AG09319 (cell line): ENCODE results near the gene WRAP73.

Experiments
- DNase-seq: peaks from one replicate; pipeline ENCODE4 v3.0.0-alpha.2; 2010; ENCODE audit warnings: low read depth; ENCODE audit errors: extremely low read depth
- CTCF ChIP-seq: IDR thresholded peaks from 2 replicates; pipeline ENCODE4 v1.5.1; 2011; ENCODE audit warnings: low read depth, mild to moderate bottlenecking, inconsistent platforms, low read length, moderate library complexity

The WRAP73 gene

DNA sequence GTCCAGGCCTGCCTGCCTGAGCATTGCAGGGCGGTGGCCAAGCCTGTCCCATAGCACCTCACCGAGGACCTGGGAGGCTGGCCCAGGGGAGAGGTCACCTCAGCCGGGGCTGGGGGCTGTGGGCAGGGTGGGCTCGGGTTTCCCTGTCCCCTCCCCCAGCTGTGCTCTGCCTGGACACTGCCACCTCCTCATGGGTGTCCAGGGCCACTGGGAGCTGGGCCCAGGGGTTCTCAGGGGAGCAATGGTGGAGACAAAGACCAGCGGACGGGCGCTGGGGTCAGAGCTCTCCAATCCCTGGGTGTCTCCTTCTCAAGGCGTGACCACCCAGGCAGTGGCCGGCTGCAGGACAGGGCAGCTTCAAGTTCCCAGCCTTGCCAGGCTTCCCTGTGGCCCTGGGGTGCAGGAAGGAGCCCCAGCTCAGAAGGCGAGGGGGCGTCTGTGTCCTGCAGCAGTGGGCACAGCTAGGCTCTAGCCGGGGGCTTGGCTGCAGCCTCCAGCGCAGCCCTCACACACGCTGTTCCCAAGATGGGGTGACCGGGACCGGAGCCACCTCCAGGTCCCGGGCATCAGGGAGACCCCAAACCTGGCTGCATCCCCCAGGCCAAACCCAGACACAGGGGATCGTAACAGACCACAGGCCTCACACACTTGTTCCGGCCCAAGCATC is 31.5 kb upstream of the WRAP73 start:
- no peak for DNase-seq
- no peak for TF ChIP-seq CTCF

GRCh38 chr1:3680488-3681230 is 30.8 kb upstream of the WRAP73 start:
- TF ChIP-seq CTCF: no peak
- no peak for DNase-seq

GRCh38 chr1:3679799-3680453 is 30.0 kb upstream of the WRAP73 start:
- no peak for TF ChIP-seq CTCF

DNA sequence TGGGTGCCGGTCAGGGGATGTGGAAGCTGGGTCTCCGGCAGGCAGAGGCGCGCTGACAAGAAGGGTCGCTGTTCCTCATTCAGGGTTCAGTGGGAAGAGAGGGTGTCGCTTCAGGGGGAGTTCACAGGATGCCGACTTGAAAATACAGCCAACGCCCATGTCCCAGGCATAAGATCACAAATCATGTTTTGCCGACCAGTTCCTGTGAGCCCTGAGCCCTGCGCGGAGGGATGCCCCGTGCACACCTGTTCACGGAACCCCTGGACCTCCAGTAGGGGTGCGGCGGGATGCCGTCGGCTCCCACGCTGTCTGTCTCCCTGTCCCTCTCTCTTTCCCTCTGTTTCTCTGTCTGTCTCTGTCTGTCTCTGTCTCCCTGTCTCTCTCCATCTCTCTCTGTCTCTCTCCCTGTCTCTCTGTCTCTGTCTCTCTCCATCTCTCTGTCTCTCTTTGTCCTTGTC is 29.2 kb upstream of the WRAP73 start:
- no peak for TF ChIP-seq CTCF
- no peak for DNase-seq

More at GRCh38 chr1:3679799-3680453, 30.0 kb upstream of the WRAP73 start:
- no peak for DNase-seq

GRCh38 chr1:3678361-3679097 is 28.6 kb upstream of the WRAP73 start:
- TF ChIP-seq CTCF: no peak

DNA sequence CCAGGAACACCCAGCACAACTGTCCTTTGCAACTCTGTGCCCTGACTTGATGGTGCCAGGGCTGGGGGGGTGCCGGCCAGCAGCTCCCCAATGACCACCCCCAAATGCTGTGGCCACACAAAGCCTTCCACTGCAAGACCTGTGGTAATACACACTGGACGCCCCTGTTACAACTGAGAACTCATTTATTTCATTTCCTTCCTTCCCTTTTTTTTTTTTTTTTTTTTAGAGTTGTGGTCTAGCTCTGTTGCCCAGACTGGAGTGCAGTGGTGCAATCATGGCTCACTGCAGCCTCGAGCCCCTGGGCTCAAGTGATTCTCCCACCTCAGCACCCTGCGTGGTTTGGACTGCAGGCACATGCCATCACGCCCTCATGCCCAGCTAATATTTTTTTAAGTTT is 27.6 kb upstream of the WRAP73 start:
- DNase-seq: no peak
- no peak for TF ChIP-seq CTCF

More at GRCh38 chr1:3678361-3679097, 28.6 kb upstream of the WRAP73 start:
- DNase-seq: no peak
